HG02623 (cell line): ENCODE results near the gene PCP2.

ENCODE experiments used
- ATAC-seq: cut with Tn5 transposase; IDR thresholded peaks from one replicate; pipeline ENCODE4 v1.9.1; 2021; ENCODE audit warnings: moderate library complexity; ENCODE audit not compliant: unreplicated experiment

Gene PCP2

GRCh38 chr19:7620442-7621412, 12.8 kb downstream of the PCP2 start:
- no peak for ATAC-seq

- no peak for ATAC-seq
Observed at GRCh38 chr19:7619671-7620441, 13.7 kb downstream of the PCP2 start.

GRCh38 chr19:7618771-7619510, 14.6 kb downstream of the PCP2 start:
- no peak for ATAC-seq

- no peak for ATAC-seq
Observed at GRCh38 chr19:7618348-7618747, 15.2 kb downstream of the PCP2 start.

GRCh38 chr19:7617735-7618134, 15.8 kb downstream of the PCP2 start:
- ATAC-seq: no peak

GRCh38 chr19:7617172-7617571, 16.3 kb downstream of the PCP2 start:
- ATAC-seq: no peak

GRCh38 chr19:7614859-7615741, 18.4 kb downstream of the PCP2 start:
- no peak for ATAC-seq

GRCh38 chr19:7612282-7613274, 20.9 kb downstream of the PCP2 start:
- ATAC-seq: no peak

- ATAC-seq: no peak
Observed at GRCh38 chr19:7611541-7612279, 21.8 kb downstream of the PCP2 start.

GRCh38 chr19:7610491-7611240, 22.9 kb downstream of the PCP2 start:
- no peak for ATAC-seq

GRCh38 chr19:7607874-7608560, 25.5 kb downstream of the PCP2 start:
- ATAC-seq: no peak

GRCh38 chr19:7607212-7607873, 26.2 kb downstream of the PCP2 start:
- ATAC-seq: no peak

- no peak for ATAC-seq
Observed at GRCh38 chr19:7606289-7606688, 27.2 kb downstream of the PCP2 start.

GRCh38 chr19:7605490-7606222, 27.9 kb downstream of the PCP2 start:
- ATAC-seq: no peak

- ATAC-seq: no peak
Observed at GRCh38 chr19:7603919-7604318, 29.6 kb downstream of the PCP2 start.
